ENCODE data around the gene ZFY. TPM values are rescaled to one million over a fixed set of nuclear protein-coding genes. Genes with fewer than 3 reads are reported as not detected.
"Not testable (repeated sequence)": the region's sequence is repeated elsewhere in the genome, so short reads cannot be mapped to it uniquely, and the experiment has no call there.

ZFY gene
- total RNA-seq, 6 experiments from 2014 or later, result 5.5 TPM; not detected in 5

DNA sequence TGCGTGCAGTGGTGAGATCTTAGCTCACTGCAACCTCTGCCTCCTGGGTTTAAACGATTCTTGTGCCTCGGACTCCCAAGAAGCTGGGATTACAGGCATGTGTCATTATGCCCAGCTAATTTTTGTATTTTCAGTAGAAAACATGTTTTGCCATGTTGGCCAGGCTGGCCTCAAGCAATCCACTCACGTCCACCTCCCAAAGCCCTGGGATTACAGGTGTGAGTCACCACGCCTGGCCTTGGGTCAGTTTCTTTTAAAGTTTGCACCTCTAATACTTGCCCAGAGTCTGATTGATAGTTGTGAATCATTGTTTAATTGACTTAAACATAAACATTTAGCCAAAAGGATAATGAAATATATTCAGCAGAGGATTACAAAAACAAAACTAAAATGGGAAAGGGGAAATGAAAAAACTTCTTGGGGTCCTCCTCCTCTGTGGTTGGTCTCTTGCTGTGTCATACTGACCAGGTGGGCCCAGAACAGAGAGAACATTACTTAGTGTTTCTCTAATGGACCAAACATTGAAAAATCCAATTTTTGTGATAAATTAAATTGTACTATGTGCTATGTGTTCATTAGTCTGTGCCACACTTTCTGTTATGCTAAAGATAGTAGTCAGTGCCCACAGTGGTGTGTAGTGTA, 38.0 kb downstream of the ZFY start:
- no CpG with 5 or more reads among the region's 5 CpGs for WGBS (ENCODE audit: insufficient coverage, low coverage, low lambda C conversion rate, missing lambda C conversion rate)
- H3K4me1 ChIP-seq, result no peaks in the 10 kb centered on the region
- H3K27me3 ChIP-seq, result no peaks in the 10 kb centered on the region
- ATAC-seq, result no peak
- no peak for DNase-seq
- H3K9me3 ChIP-seq, result no peaks in the 10 kb centered on the region
- H3K27ac ChIP-seq, result no peak overlapping the region
- intact Hi-C loops (cut with DNase I), result no loop called here
- no peaks in the 10 kb centered on the region for H3K36me3 ChIP-seq
- TF ChIP-seq CTCF (IDR thresholded peaks at IDR 0.05) (no peak), POLR2A (IDR thresholded peaks at IDR 0.05) (no peak)
- no peak overlapping the region for H3K4me3 ChIP-seq

DNA sequence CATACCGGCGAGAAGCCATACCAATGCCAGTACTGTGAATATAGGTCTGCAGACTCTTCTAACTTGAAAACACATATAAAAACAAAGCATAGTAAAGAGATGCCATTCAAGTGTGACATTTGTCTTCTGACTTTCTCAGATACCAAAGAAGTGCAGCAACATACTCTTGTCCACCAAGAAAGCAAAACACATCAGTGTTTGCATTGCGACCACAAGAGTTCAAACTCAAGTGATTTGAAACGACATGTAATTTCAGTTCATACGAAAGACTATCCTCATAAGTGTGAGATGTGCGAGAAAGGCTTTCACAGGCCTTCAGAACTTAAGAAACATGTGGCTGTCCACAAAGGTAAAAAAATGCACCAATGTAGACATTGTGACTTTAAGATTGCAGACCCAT, 44.1 kb downstream of the ZFY start:
- intact Hi-C loops (cut with DNase I), result no loop called here
- DNase-seq, result no peak
- Histone ChIP-seq H3K4me3 (no peak overlapping the region), H3K9me3 (no peaks in the 10 kb centered on the region), H3K36me3 (no peaks in the 10 kb centered on the region), H3K4me1 (no peaks in the 10 kb centered on the region), H3K27ac (no peak overlapping the region), H3K27me3 (no peaks in the 10 kb centered on the region)
- TF ChIP-seq CTCF (IDR thresholded peaks at IDR 0.05), result no peak
- TF ChIP-seq POLR2A (IDR thresholded peaks at IDR 0.05), result no peak
- WGBS (ENCODE audit: insufficient coverage, low coverage, low lambda C conversion rate, missing lambda C conversion rate), result no CpG with 5 or more reads among the region's 6 CpGs
- ATAC-seq, result no peak

DNA sequence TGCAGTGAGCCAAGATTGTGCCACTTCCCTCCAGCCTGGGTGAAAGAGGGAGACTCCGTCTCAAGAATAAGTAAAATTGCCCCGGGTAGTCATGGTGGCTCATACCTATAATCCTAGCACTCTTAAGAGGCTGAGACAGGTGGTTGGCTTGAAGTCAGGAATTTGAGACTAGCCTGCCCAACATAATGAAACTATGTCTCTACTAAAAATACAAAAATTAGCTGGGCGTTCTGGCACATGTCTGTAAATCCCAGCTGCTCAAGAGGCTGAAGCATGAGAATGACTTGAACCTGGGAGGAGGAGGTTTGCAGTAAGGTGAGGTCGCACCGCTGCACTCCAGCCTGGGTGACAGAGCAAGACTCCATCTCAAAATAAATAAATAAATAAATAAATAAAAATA, 49.3 kb downstream of the ZFY start:
- Histone ChIP-seq H3K36me3 (no peaks in the 10 kb centered on the region), H3K27ac (no peak overlapping the region), H3K4me3 (no peak overlapping the region), H3K27me3 (no peaks in the 10 kb centered on the region), H3K4me1 (no peaks in the 10 kb centered on the region), H3K9me3 (no peaks in the 10 kb centered on the region)
- no peak for TF ChIP-seq POLR2A (IDR thresholded peaks at IDR 0.05)
- TF ChIP-seq CTCF (IDR thresholded peaks at IDR 0.05), result no peak
- ATAC-seq, result no peak
- intact Hi-C loops (cut with DNase I), result no loop called here
- no CpG with 5 or more reads among the region's 5 CpGs for WGBS (ENCODE audit: insufficient coverage, low coverage, low lambda C conversion rate, missing lambda C conversion rate)
- DNase-seq, result no peak

- H3K4me3 ChIP-seq; H3K4me1 ChIP-seq; ATAC-seq; H3K36me3 ChIP-seq; H3K27ac ChIP-seq; H3K9me3 ChIP-seq; intact Hi-C loops (cut with DNase I); H3K27me3 ChIP-seq; DNase-seq: not testable (repeated sequence)
- WGBS (ENCODE audit: insufficient coverage, low coverage, low lambda C conversion rate, missing lambda C conversion rate), result no CpG with 5 or more reads among the region's 8 CpGs
Measured at GRCh38 chrY:2987178-2987577, 52.0 kb downstream of the ZFY start.

DNA sequence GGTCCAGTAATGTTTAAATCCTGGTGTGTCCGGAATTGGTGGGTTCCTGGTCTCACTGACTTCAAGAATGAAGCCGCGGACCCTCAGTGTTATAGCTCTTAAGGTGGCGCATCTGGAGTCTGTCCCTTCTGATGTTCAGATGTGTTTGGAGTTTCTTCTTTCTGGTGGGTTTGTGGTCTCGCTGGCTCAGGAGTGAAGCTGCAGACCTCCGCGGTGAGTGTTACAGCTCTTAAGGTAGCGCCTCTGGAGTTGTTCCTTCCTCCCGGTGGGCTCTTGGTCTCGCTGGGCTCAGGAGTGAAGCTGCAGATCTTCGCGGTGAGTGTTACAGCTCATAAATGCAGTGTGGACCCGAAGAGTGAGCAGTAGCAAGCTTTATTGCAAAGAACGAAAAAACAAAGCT, 62.2 kb downstream of the ZFY start:
- H3K4me3 ChIP-seq; H3K27ac ChIP-seq; H3K4me1 ChIP-seq; H3K27me3 ChIP-seq; H3K36me3 ChIP-seq; intact Hi-C loops (cut with DNase I); ATAC-seq; DNase-seq; H3K9me3 ChIP-seq: not testable (repeated sequence)
- no CpG with 5 or more reads among the region's 14 CpGs for WGBS (ENCODE audit: insufficient coverage, low coverage, low lambda C conversion rate, missing lambda C conversion rate)

DNA sequence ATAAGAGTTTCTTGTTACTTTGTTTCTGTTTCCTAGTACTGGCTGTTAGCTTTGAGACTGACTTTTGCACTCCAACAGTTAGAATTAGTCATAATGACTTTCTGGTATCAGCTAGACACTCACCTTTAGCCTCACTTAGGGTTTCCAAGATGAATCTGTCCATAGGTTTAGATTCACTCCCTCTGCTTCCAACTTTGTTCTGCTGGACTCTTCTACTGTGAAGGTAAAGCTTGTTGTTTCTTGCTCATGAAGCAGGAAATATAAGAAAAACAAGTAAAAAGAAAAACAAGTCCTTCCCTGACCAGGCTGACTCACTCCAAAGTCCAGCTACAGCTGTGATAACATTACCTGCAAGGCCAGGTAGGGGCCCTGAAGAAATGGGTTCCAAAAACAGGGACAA, 67.0 kb downstream of the ZFY start:
- TF ChIP-seq POLR2A (IDR thresholded peaks at IDR 0.05), result no peak
- TF ChIP-seq CTCF (IDR thresholded peaks at IDR 0.05), result no peak
- Histone ChIP-seq H3K9me3 (no peaks in the 10 kb centered on the region), H3K4me3 (no peak overlapping the region), H3K27me3 (no peaks in the 10 kb centered on the region), H3K27ac (no peak overlapping the region), H3K4me1 (no peaks in the 10 kb centered on the region), H3K36me3 (no peaks in the 10 kb centered on the region)
- ATAC-seq (peak in 1 of 4 donors; percentile 45), DNase-seq (no peak)
- intact Hi-C loops (cut with DNase I), result no loop called here

Measured in right lobe of liver (tissue), 6 donors.